Measurements from ENCODE around the gene NOLC1.

NOLC1 gene

GRCh38 chr10:102135956-102136526 lies 16.1 kb upstream of the NOLC1 start:
- ATAC-seq (ENCODE audit: insufficient read depth, low read depth) (no peak), DNase-seq (no peak)
- H3K4me1 ChIP-seq (ENCODE audit: insufficient read depth, low read length): peaks cover 43% of the 10 kb centered on the region
- no peaks in the 10 kb centered on the region for H3K27me3 ChIP-seq (ENCODE audit: insufficient read depth, low read length, poor library complexity)
- H3K9ac ChIP-seq (ENCODE audit: low read depth, low read length): peak overlapping the region; percentile 16; the same call in 1 of the 2 replicates
- H3K36me3 ChIP-seq (ENCODE audit: insufficient read depth, low read length): peaks cover 72% of the 10 kb centered on the region
- no peak overlapping the region for H2AFZ ChIP-seq (ENCODE audit: low read depth, low read length)
- H4K20me1 ChIP-seq (ENCODE audit: insufficient read depth, low read length): peaks cover 74% of the 10 kb centered on the region
- no peaks in the 10 kb centered on the region for H3K9me3 ChIP-seq (ENCODE audit: insufficient read depth, low read length, severe bottlenecking)
- H3K27ac ChIP-seq (ENCODE audit: low read length): no peak overlapping the region
- H3K4me2 ChIP-seq (ENCODE audit: insufficient read depth, low read length): peak overlapping the region; percentile 83
- TF ChIP-seq CTCF (IDR thresholded peaks at IDR 0.05; ENCODE audit: borderline replicate concordance, extremely low read depth, low read length, poor library complexity, severe bottlenecking) (no peak), EZH2 (IDR thresholded peaks at IDR 0.05; ENCODE audit: borderline replicate concordance, low read depth, low read length, severe bottlenecking) (no peak)
- H3K79me2 ChIP-seq (ENCODE audit: insufficient read depth, low read length): peaks cover 84% of the 10 kb centered on the region
- H3K4me3 ChIP-seq (ENCODE audit: low read depth in 1 of 2, low read length in 2 of 2): peak overlapping the region in 1 of 2 experiments; percentile 31; a peak in 2 of 4 replicates

- Histone ChIP-seq H3K4me1 (ENCODE audit: insufficient read depth, low read length) (peaks cover 25% of the 10 kb centered on the region), H3K4me2 (ENCODE audit: insufficient read depth, low read length) (no peak overlapping the region), H3K27ac (ENCODE audit: low read length) (no peak overlapping the region), H3K9me3 (ENCODE audit: insufficient read depth, low read length, severe bottlenecking) (no peaks in the 10 kb centered on the region), H3K36me3 (ENCODE audit: insufficient read depth, low read length) (peaks cover 97% of the 10 kb centered on the region), H3K27me3 (ENCODE audit: insufficient read depth, low read length, poor library complexity) (no peaks in the 10 kb centered on the region), H3K9ac (ENCODE audit: low read depth, low read length) (no peak overlapping the region), H2AFZ (ENCODE audit: low read depth, low read length) (no peak overlapping the region), H4K20me1 (ENCODE audit: insufficient read depth, low read length) (peaks cover 84% of the 10 kb centered on the region), H3K4me3 (ENCODE audit: low read depth in 1 of 2, low read length in 2 of 2) (no peak overlapping the region), H3K79me2 (ENCODE audit: insufficient read depth, low read length) (peaks cover 89% of the 10 kb centered on the region)
- no peak for DNase-seq
- no peak for TF ChIP-seq EZH2 (IDR thresholded peaks at IDR 0.05; ENCODE audit: borderline replicate concordance, low read depth, low read length, severe bottlenecking)
- TF ChIP-seq CTCF (IDR thresholded peaks at IDR 0.05; ENCODE audit: borderline replicate concordance, extremely low read depth, low read length, poor library complexity, severe bottlenecking): no peak
- no peak for ATAC-seq (ENCODE audit: insufficient read depth, low read depth)
These were observed 12.7 kb upstream of the NOLC1 start for GRCh38 chr10:102139281-102140110.

- ATAC-seq (ENCODE audit: insufficient read depth, low read depth) (no peak), DNase-seq (no peak)
- no peaks in the 10 kb centered on the region for H3K9me3 ChIP-seq (ENCODE audit: insufficient read depth, low read length, severe bottlenecking)
- peaks cover 17% of the 10 kb centered on the region for H3K4me1 ChIP-seq (ENCODE audit: insufficient read depth, low read length)
- no peak overlapping the region for H3K4me2 ChIP-seq (ENCODE audit: insufficient read depth, low read length)
- H3K79me2 ChIP-seq (ENCODE audit: insufficient read depth, low read length): peaks cover 87% of the 10 kb centered on the region
- TF ChIP-seq CTCF (IDR thresholded peaks at IDR 0.05; ENCODE audit: borderline replicate concordance, extremely low read depth, low read length, poor library complexity, severe bottlenecking) (no peak), EZH2 (IDR thresholded peaks at IDR 0.05; ENCODE audit: borderline replicate concordance, low read depth, low read length, severe bottlenecking) (no peak)
- peaks cover 96% of the 10 kb centered on the region for H3K36me3 ChIP-seq (ENCODE audit: insufficient read depth, low read length)
- no peak overlapping the region for H3K9ac ChIP-seq (ENCODE audit: low read depth, low read length)
- no peak overlapping the region for H3K27ac ChIP-seq (ENCODE audit: low read length)
- H3K4me3 ChIP-seq (ENCODE audit: low read depth in 1 of 2, low read length in 2 of 2): no peak overlapping the region
- H3K27me3 ChIP-seq (ENCODE audit: insufficient read depth, low read length, poor library complexity): no peaks in the 10 kb centered on the region
- no peak overlapping the region for H2AFZ ChIP-seq (ENCODE audit: low read depth, low read length)
- peaks cover 83% of the 10 kb centered on the region for H4K20me1 ChIP-seq (ENCODE audit: insufficient read depth, low read length)
These were observed 12.0 kb upstream of the NOLC1 start for GRCh38 chr10:102140218-102140617.

All from DND-41 (cell line).